ENCODE results near the gene MYL3.
A peak's percentile ranks its signal among the peaks of the same experiment; 100 is the strongest.

The MYL3 gene

DNA sequence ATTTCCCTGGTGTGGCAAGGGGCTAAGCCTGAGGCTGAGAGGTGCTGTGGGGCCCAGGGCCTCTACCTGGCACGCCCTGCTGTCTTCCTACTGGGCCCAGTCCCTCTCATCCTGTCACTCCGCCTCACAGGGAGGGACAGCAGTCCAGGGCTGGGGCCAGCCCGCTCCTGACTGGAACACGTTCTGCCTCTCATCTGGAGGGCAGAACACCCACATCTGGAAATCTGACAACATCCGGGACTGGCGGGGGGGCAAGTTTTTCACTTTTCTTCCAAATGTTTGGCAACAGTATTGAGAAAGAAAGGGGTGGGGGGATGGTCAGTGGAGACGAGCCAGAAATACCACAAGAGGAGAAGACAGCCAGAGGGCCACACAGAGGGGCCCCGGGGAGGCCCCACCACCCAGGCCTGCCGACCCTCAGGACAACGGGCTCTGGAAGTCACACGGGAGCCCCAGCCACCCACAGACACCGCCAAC, 1.8 kb upstream of the MYL3 start:
- DNase-seq (ENCODE audit: low spot score), result no peak

DNA sequence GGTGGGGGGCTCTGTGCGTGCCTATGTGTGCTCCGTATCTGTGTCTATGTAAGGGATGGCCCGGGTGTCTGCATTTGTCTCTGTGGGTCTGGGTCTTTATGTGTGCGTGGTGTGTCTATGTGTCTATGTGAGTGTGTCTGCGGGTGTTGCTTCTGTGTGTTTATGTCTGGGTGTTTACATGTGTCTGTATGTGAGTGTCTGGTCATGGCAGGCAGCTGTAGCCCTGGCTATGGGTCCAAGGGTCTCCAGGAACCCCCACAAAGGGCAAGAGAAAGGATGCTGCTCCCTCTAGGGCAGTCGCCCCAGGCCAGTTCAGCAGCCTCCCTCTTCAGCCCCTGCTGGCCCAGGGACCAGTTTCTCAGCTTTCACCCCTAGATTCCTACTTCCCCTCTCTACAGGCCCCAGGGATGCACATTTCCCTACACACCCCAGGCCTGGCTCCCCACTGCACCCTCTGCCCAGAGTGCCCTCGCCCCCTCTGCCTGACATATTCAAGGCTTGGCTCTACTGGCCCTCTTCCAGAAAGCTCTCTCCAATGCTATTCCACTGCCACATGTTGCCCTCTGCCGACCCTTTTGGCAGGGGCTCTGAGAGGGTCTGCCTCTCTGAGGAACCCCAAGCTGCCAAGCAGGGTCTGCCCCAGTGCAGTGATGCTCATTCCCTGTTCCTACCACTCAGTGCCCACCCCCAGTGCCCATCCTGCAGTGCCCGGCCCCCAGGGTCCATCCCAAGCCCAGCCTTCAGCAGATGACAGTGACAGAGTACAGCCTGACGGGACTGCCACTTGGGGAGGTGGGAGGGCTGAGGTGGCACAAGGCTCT, 1.0 kb upstream of the MYL3 start:
- no peak for DNase-seq (ENCODE audit: low spot score)

DNA sequence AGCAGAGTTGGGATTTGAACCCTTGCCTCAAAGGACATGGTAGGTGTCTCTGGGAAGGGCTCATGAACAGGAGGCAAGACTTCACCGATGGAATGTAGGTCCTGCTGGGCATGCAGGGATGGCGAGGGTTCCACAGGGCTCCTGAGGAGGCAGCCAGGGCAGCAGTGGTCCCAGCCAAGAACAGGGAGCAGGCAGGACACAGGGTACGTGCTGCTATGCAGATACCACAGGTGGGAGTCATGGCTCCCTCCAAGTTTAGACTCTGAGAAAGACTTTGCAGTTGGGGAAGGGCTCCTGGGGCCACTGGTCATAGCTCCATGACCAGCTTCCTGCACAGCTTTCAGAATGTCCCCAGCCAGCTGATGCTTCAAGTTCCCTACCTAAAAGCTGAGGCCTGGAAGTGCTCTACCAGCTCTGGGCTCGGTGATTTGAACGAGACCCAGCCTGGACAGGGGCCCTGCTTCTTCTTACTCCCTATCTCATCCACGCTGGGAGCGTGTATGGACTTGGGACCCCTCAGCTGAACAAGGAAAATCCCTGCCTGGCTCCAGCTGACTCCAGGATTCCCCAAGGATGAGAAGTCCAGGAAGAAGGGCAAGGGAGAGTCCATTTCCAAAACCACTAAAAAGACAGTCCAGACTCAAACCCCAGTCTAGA, 747 bp downstream of the MYL3 start:
- DNase-seq (ENCODE audit: low spot score), result no peak

DNA sequence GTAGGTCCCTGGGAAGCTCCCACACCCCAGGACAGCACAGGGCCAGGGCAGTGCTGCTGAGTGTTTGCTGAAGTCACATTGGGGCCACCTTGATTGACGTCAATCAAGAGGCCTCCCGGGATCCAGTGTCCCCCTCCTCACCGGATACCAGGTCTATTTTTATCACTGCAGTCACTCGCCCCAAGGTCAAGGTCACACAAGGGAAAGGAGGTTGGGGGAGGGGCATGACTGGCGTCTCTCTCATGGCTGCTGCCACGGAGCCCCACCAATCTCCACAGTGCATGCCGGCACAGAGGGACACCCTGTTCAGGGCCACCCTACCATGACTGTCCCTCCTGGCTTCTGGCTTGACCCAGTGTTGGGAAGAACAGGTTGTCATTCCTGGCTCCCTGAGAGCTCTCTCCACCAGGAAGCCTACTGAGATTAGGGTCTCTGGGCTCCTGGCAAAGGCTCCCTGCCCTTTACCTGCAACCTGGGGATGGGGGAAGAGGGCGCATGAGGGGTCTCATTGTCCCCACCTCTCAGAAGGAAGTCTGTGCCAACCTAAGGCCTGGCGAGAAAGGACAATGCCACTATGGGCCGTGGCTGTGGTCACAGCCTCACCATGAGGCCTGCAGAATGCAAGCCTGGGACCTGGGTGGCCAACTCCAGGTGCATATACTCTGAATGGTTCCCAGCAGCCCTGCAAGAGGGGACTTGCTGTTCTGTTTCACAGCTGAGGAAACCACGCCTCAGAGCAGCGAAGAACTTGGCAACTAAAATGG, 1.5 kb downstream of the MYL3 start:
- no peak for DNase-seq (ENCODE audit: low spot score)

DNA sequence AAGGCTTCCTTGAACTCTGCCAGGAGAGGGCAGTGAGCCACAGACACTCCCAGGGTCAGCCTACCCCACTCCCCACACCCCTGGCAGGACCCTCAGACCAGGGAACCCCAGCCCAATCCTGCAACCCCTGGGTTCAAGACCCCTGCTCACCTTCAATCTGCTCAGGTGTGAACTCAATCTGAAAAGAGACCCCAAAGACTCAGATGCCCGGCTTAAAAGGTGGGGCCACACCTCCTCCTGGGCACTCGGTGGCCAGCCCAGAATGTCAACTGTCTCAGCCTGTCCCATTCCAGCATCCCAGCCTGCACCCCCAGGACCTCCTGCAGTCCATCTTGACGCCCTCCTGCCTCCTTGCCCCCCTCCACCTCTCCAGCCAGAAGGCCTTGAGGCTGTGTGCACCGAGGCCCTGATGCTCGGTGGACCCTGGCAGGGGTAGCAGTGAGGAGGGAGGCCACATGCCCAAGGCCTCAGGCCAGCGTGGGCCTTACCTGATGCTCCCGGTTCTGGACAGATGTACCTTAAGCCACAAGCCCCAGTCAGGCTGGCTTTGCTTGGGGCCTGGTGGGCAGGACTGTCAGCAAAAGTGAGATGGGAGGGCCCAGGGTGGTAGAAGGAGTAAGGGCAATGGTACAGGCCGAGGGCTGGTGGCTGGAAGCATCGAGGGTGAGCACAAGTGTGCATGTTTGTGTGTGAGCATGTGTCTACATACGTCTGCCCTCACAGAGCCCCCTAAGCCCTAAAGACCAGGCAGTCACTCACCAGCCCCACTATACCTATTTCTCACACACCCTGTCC, 2.2 kb downstream of the MYL3 start:
- DNase-seq (ENCODE audit: low spot score), result no peak

DNA sequence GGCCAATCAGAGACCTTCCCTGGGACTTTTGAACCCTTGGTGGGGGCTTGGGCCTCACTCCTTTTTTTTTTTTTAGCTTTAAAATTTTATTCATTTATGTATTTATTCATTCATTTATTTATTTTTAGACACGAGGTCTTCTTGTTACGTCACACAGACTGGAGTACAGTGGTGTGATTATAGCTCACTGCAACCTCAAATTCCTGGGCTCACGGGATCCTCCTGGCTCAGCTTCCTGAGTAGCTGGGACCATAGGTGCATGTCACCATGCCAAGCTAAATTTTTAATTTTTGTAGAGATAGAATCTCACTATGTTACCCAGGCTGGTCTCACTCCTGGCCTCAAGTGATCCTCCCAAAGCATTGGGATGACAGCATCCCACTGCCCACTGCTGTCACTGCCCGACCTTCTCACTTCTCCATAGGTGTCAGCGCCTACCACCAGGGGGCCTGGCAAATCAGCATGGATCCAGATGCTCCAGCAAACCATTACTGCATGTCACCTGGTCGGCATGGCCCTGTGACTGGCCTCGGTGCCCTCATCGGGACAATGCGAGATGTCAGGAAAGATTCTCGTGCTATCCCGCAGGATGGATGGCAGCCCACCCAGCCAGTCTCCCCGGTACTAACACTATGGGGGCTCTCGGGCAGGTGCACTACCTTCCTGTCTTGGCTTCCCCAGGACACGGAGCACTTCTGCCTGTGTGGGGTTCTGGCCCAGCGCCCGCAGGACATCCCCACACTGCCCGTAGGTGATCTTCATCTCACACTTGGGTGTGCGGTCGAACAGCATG, 3.0 kb downstream of the MYL3 start:
- DNase-seq (ENCODE audit: low spot score), result peak; percentile 4

DNA sequence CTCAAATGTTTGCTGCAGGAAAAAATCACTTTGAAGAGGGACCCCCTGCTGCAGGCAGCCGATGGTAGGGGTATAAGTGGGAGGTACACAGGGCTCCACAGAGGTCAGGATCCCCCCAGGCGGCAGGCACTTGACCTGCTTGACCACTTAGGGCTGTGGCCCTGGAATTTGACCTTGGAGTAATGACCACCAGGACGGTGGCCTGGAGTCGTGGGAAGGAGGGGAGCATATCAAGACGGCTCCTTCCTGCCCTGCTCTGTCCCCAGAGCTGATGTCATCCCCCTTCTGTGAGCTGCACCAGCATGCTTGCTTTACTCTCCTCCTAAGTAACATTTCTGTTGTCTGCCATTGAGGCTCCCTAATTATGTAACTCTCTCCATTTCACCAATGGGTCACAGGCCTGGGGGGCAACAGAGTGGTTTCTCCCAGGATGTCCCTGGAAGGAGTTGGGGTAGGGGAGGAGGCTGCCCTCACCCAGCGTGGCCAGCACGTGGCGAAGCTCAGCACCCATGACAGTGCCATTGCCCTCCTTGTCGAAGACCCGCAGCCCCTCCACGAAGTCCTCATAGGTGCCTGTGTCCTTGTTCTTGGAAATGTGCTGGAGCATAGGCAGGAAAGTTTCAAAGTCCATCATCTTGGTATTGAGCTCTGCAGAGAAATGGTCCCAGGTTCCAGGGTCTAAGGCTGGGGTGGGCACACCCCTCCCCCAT, 4.1 kb downstream of the MYL3 start:
- DNase-seq (ENCODE audit: low spot score), result no peak

DNA sequence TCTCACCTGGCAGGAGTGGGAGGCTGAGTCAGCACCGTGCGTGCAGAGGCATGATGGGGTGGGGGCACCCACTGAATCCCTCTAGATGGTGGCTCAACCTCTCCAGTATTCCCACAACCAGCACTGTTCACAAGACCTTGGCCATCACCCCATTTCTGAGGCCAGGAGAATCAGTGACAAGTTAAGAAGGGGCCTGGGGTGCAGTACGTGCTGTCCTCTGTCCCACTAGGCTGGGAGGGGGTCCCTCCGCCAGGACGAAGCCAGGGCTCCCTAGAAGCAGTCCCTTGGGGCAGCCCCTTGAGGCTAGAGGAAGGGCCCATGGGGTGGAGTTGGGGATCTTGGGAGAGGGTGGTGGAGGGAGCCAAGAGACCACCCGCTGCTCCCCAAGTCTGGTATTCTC, 4.8 kb downstream of the MYL3 start:
- no peak for DNase-seq (ENCODE audit: low spot score)

DNA sequence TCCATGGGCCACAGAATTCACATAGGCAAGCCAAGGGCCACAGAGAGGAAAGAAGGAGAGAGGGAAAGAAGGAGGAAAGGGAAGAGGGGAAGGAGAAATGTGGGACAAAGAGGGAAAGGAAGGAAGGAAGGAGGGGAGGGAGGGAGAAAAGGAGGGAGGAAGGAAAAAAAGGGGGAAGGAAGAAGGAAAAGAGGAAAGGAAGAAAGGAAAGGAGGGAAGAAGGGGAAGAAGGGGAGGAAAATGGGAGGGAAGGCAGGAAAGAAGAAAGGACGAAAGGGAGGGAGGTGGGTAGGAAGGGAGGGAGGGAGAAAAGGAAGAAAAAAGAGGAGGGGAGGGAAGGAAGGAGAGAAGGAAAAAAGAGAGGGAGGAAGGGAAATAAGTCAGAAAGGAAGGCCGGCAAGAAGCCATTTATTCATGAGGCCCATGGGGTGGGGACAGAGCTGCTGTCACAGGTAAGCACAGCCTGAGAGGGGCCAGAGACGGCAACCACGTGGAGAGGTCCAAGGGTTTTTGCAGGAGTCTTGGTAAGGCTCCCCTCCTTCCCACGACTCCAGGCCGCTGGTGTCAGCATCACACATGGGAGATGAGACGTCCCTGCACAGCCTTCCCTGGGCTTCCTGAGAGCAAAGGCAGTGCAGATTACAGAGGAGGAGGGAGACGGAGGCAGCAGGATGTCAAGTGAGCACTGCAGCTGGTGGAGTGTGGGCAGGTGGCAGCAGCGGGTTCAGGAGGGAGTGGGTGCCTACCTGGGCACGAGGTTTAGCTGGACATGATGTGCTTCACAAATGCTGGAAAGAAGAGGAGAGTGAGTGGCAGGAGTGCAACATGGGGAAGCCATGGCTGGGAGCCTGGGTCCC, 5.5 kb downstream of the MYL3 start:
- DNase-seq (ENCODE audit: low spot score), result no peak

DNA sequence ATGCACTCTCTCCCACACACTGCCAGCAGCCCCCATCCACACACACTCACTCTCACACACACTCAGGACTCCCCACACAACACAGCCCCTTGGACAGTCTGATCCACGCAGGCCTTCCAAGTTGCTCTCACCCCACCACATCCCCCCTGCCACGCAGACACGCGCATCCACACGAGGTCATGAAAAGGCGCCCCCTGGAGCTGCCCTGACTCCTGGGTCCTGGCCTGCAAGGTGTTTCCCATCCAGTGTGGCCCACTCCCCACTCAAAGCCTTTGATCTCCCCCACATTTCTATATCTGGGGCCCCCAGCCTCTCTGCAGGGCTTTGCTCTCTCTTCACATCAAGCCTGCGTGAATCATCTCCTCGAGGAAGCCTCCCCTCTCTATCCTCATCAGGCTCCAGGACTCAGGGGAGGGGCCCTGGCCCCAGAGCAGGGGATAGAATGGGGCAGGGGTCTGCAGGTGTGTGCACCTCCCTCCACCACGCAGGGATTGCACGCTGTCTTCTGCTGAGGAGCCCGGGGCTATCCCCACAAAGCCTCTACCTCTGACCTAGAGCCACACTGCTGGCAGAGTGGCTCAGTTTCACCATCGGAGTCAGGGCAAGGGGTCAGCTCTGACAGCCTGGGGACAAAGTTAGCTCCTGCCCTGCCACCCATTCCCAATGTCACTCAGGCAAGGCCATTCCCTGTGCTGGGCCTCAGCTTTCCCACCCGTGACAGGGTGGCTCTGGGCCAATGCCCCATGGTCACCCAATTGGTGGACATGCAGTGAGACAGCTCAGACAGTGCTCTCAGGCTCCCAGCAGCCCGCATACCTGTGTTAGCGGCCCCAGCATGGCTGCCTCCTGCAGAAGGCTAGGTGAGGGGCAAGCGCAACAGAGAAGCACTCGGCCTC, 6.4 kb downstream of the MYL3 start:
- no peak for DNase-seq (ENCODE audit: low spot score)

DNA sequence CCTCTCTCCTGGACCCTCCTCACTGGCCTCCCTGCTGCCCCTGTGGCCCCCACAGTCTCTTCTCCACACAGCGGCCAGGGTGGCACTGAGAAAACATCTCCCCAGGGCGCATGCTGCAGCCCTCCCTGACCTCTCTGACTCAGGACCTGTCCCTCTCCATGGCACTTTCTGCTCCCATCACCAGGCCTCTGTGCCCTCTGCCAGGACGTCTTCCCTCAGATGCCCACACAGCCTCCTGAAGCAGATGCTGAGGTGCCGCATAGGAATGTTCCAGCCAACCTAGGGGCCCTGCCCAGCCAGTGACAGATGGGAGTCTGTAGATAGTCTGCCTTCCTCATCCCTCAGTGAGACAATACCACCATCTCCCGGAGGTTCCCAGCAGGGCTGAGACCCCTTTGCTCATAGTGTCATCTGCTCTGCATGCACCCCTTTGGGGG, 8.7 kb downstream of the MYL3 start:
- DNase-seq (ENCODE audit: low spot score), result no peak

DNA sequence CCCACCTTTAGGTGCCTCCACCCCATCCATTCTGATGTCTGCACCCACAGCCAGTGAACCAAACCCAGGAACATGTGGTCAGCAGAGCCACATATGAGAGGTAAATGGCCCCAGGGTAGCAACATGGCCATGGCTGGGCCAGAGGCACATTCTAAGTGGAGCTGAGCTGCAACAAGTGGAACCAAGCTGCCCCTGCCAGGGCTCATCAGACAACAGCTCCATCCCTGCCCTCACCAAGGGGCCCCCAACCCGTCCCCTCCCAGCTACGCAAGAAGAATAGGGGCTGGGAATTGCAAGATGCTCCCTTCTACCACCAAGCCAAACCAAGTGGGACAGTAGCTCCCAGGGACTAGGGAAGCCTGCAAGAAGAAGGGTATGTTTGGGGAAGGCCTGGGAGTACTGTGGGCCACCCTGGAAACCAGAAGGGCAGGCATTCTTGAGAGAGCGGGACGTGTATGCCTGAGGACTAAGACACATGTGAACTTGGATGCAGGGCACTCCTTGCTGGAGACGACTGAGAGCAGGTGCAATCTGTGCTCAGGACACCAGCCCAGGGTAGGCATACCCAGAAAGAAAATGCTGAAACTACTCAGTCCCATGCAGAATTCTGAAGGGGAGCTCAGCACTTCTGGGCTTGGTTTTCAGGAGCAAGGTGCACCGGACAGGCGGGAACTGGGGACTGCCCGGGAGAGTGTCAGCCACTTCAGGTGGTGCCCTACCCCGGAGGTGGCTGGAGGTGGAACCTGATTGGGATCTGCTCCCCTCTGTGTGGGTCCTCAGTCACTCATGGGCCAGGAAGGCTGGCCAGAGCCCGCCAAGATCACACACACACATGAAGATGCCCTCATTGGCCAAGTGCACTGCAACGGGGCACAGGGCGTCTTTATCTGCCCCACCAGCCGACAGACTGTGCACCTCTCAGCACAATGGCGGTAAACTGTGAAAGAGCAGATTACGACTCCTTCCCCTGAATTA, 9.5 kb downstream of the MYL3 start:
- DNase-seq (ENCODE audit: low spot score), result no peak

DNA sequence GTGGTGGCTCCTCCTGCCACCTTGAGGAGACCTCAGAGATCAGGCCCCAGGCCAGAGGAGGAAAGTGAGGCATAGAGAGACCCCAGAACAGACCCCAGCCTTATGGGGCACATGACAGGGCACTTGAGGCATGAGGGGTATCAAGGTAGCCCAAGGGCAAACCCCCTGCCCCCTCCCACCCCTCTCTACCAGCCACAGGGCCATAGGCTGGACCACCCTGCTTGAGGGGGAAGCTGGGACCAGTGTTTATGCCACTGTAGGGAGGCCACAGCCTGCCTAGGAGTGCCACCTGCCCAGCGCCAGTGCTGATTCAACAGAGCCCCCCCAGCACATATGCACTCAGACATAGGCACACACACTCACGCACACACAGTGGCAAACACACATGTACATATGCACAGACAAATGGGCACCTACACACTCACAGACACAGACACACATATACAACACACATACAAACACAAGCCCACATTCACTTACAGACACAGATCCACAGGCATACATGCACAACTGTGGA, 10.3 kb downstream of the MYL3 start:
- DNase-seq (ENCODE audit: low spot score), result no peak

DNA sequence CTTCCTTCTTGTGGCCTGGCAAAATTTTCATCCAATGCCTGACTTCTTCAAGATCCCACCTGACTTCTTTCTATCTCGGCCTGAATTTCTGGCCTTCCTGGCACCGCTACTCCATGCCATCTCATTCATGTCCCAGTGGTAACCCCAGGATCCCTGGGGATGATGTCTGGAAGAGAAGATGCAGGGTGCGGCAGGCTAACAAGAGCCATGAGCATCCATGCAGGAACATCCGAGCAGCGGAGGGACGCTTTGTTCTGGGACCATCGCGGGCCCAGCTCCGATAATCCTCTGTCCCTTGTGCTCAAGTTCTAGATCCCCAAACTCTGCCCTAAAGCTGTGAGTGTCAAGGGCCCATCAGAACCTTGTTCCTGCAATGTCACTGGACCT, 10.9 kb downstream of the MYL3 start:
- DNase-seq (ENCODE audit: low spot score), result no peak

DNA sequence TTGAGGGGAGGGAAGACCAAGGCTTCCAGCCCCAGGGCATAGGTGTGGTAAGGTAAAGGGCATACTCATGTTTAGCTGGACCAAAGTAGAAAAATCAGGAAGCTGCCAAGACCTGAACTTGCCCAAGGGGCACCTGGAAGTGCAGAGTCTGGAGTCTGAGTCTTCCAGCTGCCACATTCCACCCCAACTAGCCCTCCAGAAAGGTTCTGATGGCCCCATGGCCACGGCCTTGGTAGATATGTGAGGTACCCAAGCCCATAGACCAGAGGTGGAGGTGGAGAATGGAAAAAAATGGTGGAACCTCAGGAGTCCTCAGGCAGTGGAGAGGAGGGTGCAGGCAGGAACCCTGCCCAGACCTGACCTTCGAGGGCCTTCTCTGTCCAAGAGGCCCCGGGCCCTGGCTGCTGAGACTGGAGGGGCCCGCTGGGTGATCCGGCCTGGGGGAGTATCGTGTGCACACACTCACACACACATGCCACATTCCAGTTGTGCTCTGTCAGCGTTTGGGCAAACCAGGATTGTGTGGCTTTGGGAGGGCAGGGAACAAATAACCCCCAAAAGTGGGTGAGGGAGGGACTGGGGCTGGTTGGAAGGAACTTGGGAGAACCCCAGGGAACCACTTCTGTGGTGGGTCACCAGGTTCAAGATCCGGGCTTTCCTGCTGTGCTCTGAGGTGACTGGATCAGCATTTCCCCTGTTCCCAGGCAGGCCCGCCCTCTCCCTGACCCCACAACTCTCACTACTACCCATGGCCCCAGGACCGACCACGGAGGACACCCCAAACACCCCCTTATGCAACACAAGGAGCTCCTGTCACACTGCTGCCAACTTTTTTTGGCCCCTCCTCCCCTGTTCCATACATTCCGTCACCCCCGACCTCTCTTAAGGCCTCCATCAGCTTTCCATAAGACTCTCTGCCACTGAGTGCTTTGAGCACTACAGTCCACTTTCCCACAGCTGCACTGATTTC, 11.6 kb downstream of the MYL3 start:
- no peak for DNase-seq (ENCODE audit: low spot score)

DNA sequence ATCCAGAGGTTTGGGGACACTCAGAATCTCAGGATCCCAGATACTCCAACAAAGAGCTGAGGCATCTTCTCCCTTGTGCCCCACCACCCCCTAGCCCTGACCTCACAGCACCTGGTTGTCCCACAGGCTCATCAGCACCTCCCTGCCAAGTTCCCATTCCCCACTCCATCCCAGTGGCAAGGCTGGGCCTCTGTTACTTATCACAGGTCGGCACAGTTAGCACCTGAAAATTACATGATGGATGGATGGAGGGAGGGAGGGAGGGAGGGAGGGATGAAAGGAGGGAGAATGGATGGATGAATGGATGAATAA, 12.8 kb downstream of the MYL3 start:
- DNase-seq (ENCODE audit: low spot score), result no peak
